Heart right ventricle (tissue), 16 donors: ENCODE results near the gene NXN. TPM values are rescaled to one million over a fixed set of nuclear protein-coding genes. Genes with fewer than 3 reads are reported as not detected.

Experiments
- ATAC-seq, 8 donors: fragments of 200-7000 bp; cut with Tn5 transposase; one replicate each; pipeline ENCODE4 v1.9.1; 2020; ENCODE audit warnings: mild to moderate bottlenecking in 8 of 8, moderate library complexity in 8 of 8, moderate number of reproducible peaks in 1 of 8
- DNase-seq, 2 donors: peaks; one replicate each; pipeline ENCODE4 v3.0.0-alpha.2; 2020
- H3K27ac ChIP-seq, 10 donors: fragments of 200-600 bp; sonication (generic) in 2 of 10; one replicate each; pipeline versions ENCODE4 v1.5.0 to v1.8.0; 2020 to 2022; ENCODE audit warnings: mild to moderate bottlenecking in 3 of 10
- H3K27me3 ChIP-seq, 7 donors: fragments of 200-600 bp; one replicate each; pipeline ENCODE4 v1.8.0; 2021 to 2022; ENCODE audit warnings: mild to moderate bottlenecking in 2 of 7
- H3K36me3 ChIP-seq, 9 donors: fragments of 200-600 bp; sonication (generic) in 1 of 9; one replicate each; pipeline versions ENCODE4 v1.5.0 to v1.8.0; 2020 to 2022; ENCODE audit warnings: mild to moderate bottlenecking in 2 of 9
- H3K4me1 ChIP-seq, 9 donors: fragments of 200-600 bp; sonication (generic) in 1 of 9; one replicate each; pipeline versions ENCODE4 v1.5.0 to v1.8.0; 2020 to 2022; ENCODE audit warnings: mild to moderate bottlenecking in 4 of 9
- H3K4me3 ChIP-seq, 10 donors: fragments of 200-600 bp; sonication (generic) in 2 of 10; one replicate each; pipeline versions ENCODE4 v1.5.0 to v1.8.0; 2020 to 2022; ENCODE audit warnings: mild to moderate bottlenecking in 7 of 10, moderate library complexity in 2 of 10
- H3K9me3 ChIP-seq, 11 donors: fragments of 200-600 bp in 10 of 11; sonication (generic) in 2 of 11; one replicate each; pipeline versions ENCODE4 v1.5.0 to v1.8.0; 2013 to 2022; ENCODE audit warnings: mild to moderate bottlenecking in 2 of 11, control low read depth in 1 of 11, moderate library complexity in 1 of 11
- CTCF ChIP-seq, 9 donors: fragments of 200-600 bp; sonication (generic) in 2 of 9; IDR thresholded peaks; one replicate each; pipeline versions ENCODE4 v1.5.0 to v1.8.0; 2021 to 2022; ENCODE audit warnings: antibody characterized with exemption in 9 of 9, mild to moderate bottlenecking in 5 of 9, moderate library complexity in 1 of 9
- WGBS, 2 donors: extraction: QIAGEN DNeasy Blood & Tissue Kit; methylation state at CpG; one replicate each; pipeline ENCODE4 v1.1.7; 2013; ENCODE audit warnings: inconsistent platforms in 1 of 2; 5-methylcytosine and 5-hydroxymethylcytosine counted together
- intact Hi-C, 10 donors: fragments of 100-400 bp; cut with DNase I; formaldehyde crosslinking; loops; one replicate each; pipeline versions ENCODE4 v1.11.1 to v1.14.2; 2022
- polyA plus RNA-seq, 2 donors: library from polyadenylated mRNA; stranded (reverse); fragments of 200-250 nt; gene quantifications; one replicate each; pipeline ENCODE4 v1.2.3, GENCODE V29; 2013
- total RNA-seq, 10 donors: library from RNA; stranded (reverse); fragmentation: NEBNext Ultra II Directional in 3 of 10; extraction: Animal tissue kit (Norgen Biotek cat#: 25700) in 3 of 10; gene quantifications; one replicate each; pipeline versions ENCODE4 v1.2.1 to v1.2.4, GENCODE V29; 2021 to 2023
- donor health status: Arrhythmogenic right ventricular cardiomyopathy.
- donor health status: ischemic (EF 13 %, LVEDD 7.1; RV severe dilation, severe dysfunction).
- donor health status: healthy with polysubstance abuse.
- donor health status: DM: no; HTN: yes; CAD: no.
- donor health status: DM: no; HTN: no; CAD: no.
- donor health status: ischemic (EF 25% LVEDD 6.9; RV normal size, moderate dysfunction).
- donor health status: ischemic (EF 25% LVEDD 5.7; RV mildly dilated, moderate dysfunction).
- donor health status: healthy.
- donor health status: DM: yes; HTN: yes; CAD: no.
- donor health status: Ischemic cardiomyopathy.
- donor health status: ischemic (EF 35%, LVEDD 5.7; RV mildly dilated, moderate dysfunction).
- donor health status: nonischemic (EF 11% LVEDD 7.7; RV severe dilation, severe dysfunction).
- donor health status: DM: yes; HTN: yes; CAD: no.
- donor health status: PGD.
- donor health status: ischemic (EF 29% LVEDD 5.4; RV normal size, mild dysfunction).
- donor health status: nonischemic (EF 23%, LVEDD 6.1; RV moderate dilation, normal function).

Gene NXN
- total and polyA plus RNA-seq, 12 donors, result 9.9 to 24.4 (median 15.9) TPM

DNA sequence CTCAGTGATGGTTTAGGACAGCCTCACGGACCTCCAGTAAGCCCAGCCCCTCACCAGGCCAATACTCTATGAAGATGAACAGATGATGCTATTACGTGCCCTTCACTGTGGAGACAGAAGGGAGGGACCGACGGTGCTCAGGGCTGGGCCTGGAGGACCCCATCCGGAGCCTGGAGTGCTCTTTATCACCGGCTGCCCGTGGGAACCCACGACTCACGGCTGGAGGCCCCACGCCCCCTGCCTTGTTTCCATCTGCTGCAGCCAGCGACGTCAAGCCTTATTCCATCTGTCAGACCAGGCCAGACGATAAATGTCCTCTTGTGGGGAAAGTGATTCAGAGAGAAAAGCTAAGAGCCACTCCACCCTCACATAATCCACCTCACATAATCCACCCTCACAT is 13.4 kb upstream of the NXN start:
- DNase-seq (no peak), ATAC-seq (no peak)
- H3K27me3 ChIP-seq, result no peaks in the 10 kb centered on the region
- intact Hi-C loops, result no loop called here
- WGBS, 2 donors, result 46 to 51% methylated on average over 13 of the region's 13 CpGs
- TF ChIP-seq CTCF (IDR thresholded peaks at IDR 0.05), result no peak
- H3K9me3 ChIP-seq, result peaks cover 0 to 16% (median 0%) of the 10 kb centered on the region in 11 donors
- H3K27ac ChIP-seq, result no peak overlapping the region
- H3K4me3 ChIP-seq, result no peak overlapping the region
- peaks cover 4 to 14% (median 6%) of the 10 kb centered on the region in 9 donors for H3K4me1 ChIP-seq
- H3K36me3 ChIP-seq, result no peaks in the 10 kb centered on the region

DNA sequence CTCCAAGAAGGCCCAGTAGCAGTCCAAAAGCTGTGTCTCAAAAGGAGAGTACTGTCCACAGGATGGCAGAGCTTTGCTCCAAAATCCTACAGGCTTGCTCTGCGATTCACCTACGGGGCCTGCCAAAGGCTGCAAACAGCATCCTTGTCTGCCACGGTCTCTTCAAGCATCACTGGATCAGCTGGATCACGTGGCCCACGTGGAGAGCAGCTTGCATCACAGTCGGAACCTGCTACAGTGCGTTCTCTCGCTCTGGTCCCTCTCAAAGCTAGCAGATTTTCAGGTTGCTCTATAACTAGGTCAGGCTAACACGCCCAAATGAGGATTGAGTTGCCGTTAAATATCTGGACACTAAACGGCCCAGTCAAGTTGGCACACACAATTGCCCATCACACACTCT is 9.0 kb upstream of the NXN start:
- ATAC-seq, result no peak
- 90 to 93% methylated on average over 11 of the region's 11 CpGs for WGBS, 2 donors

DNA sequence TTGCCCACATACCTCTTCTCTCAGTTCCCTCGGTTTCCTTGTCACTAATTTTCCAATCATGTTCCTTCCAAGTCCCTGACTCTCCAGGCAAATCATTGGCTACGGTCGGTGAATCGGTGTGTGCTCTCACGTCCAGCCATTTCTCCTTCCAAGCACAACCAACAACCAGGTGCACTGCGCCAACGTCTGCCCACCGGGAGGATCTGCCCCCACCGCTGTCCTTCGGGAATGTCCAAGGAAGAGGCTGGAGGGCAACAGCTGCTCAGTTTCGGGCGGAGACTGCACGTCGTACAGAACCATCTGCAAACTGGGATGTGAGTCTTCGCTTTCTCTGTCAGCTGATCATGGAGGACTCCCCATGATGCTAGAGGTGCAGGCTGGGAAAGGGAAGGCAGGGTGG is 8.4 kb upstream of the NXN start:
- Histone ChIP-seq H3K4me1 (no peaks in the 10 kb centered on the region), H3K36me3 (no peaks in the 10 kb centered on the region), H3K4me3 (no peak overlapping the region), H3K9me3 (peaks cover 0 to 5% (median 0%) of the 10 kb centered on the region in 11 donors), H3K27ac (no peak overlapping the region), H3K27me3 (no peaks in the 10 kb centered on the region)
- intact Hi-C loops, result no loop called here
- 93 to 96% methylated on average over 15 of the region's 15 CpGs for WGBS, 2 donors
- ATAC-seq (no peak), DNase-seq (no peak)
- no peak for TF ChIP-seq CTCF (IDR thresholded peaks at IDR 0.05)

More for the DNA sequence above, 9.0 kb upstream of the NXN start:
- intact Hi-C loops, result no loop called here
- H3K9me3 ChIP-seq, result peaks cover 0 to 8% (median 0%) of the 10 kb centered on the region in 11 donors
- no peak for TF ChIP-seq CTCF (IDR thresholded peaks at IDR 0.05)
- no peaks in the 10 kb centered on the region for H3K36me3 ChIP-seq
- no peak for DNase-seq
- no peak overlapping the region for H3K27ac ChIP-seq
- H3K4me1 ChIP-seq, result no peaks in the 10 kb centered on the region
- H3K4me3 ChIP-seq, result no peak overlapping the region
- no peaks in the 10 kb centered on the region for H3K27me3 ChIP-seq

DNA sequence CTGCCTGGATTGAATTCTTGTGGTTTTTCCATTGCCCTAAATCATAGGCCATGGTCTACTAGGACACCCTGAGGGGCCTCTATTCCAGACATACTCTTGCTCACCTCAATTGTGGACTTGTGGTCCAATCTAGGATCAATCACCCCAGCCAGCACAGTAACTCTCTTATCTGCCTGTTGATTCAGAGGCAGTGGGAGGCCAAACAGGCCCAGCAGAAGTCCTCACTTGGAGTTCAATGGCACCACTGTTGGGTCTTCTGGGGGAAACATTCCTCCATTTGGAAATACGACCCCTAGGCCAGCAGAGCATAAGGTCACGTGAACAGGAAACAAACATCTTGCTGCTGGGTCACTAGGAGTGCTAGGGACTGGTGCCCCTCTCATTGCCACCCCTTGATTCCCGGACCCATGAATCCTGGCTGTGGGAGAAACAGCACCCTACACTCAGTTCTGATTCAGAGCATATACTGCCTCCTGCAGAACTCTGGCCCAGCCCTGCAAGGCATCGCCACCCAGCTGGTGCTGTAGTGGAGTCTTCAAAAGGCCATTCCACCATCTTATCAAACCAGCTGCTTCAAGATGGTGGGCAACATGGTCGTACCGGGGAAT is 6.8 kb upstream of the NXN start:
- intact Hi-C loops, result no loop called here
- no peak overlapping the region for H3K27ac ChIP-seq
- no peaks in the 10 kb centered on the region for H3K36me3 ChIP-seq
- no peak for ATAC-seq
- no peaks in the 10 kb centered on the region for H3K4me1 ChIP-seq
- H3K4me3 ChIP-seq, result no peak overlapping the region
- TF ChIP-seq CTCF (IDR thresholded peaks at IDR 0.05), result no peak
- 87 to 89% methylated on average over 6 of the region's 6 CpGs for WGBS, 2 donors
- H3K9me3 ChIP-seq, result no peaks in the 10 kb centered on the region
- no peaks in the 10 kb centered on the region for H3K27me3 ChIP-seq
- DNase-seq, result no peak
